ENCODE measurements around the gene SGO1. TPM values are rescaled to one million over a fixed set of nuclear protein-coding genes. Genes with fewer than 3 reads are reported as not detected.

SGO1 gene
- total and polyA plus RNA-seq, 4 experiments from 2014 or later: 0.38 to 0.59 (median 0.53) TPM

DNA sequence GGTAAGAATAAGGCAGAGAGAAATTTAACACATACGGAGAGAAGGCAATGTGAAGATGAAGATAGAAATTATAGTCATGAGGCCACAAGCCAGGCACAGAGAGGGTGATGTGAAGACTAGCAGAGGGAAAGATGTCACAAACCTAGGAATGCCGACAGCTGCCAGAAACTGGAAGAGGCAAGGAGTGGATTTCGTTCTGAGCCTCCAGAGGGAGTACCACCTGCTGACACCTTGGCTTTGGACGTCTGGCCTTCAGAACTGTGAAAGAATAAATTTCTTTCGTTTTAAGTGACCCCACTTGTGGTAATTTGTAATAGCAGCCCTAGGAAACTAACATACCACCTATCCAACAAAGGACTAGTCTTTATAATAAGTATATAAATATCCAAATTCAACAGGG is 5.0 kb upstream of the SGO1 start:
- POLR2A ChIA-PET (ENCODE audit: partially characterized antibody): no interaction called here
- no peaks in the 10 kb centered on the region for H3K27me3 ChIP-seq (ENCODE audit: insufficient read depth, low read length)
- Mint-ChIP-seq H3K27me3 (no peaks in the 10 kb centered on the region), H3K4me3 (no peak overlapping the region), H3K27ac (peak overlapping the region in 3 of 7 donors; percentile 26 to 56 (median 54)), H3K4me1 (peaks cover 0 to 3% (median under 1%) of the 10 kb centered on the region in 4 donors), H3K9me3 (no peaks in the 10 kb centered on the region), H3K36me3 (no peaks in the 10 kb centered on the region)
- peaks cover 16% of the 10 kb centered on the region for H3K4me1 ChIP-seq (ENCODE audit: insufficient read depth, low read length)
- CTCF ChIA-PET (ENCODE audit: partially characterized antibody): interaction anchor here (0.8 kb wide), 1 partner anchor 151 kb away, joined by 5 read pairs; no protein-coding TSS in a partner anchor
- no peaks in the 10 kb centered on the region for H3K36me3 ChIP-seq (ENCODE audit: insufficient read depth, low read length)
- no peak overlapping the region for H3K27ac ChIP-seq (ENCODE audit: low read depth, low read length)
- intact Hi-C loops (cut with micrococcal nuclease): no loop called here
- H3K9me3 ChIP-seq (ENCODE audit: control insufficient read depth in 1 of 2, low read length in 2 of 2): no peaks in the 10 kb centered on the region
- DNase-seq: no peak
- H3K4me3 ChIP-seq (ENCODE audit: low read length in 2 of 2): no peak overlapping the region

DNA sequence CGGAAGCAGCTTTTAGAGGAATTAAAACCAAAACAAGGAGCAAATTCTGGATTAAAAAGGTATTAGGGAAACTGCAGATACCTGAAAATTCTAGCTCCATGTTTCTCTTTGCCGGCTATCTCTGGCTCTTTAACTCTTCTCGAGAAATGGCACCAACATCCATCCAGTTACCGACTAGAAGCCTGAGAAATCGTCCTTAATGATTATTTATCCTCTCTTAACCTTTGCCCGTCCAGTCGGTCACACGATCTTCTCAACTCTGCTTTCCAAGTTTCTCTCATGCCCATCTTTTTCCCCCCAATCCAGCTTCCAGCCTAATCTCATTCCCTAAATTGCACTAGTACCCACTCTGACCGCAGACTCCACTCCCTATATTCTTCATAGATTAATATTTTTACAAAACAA is 596 bp upstream of the SGO1 start:
- peak overlapping the region; percentile 69 to 92 for H3K4me3 ChIP-seq (ENCODE audit: low read length in 2 of 2)
- DNase-seq: no peak
- peak overlapping the region; percentile 93 for H3K27ac ChIP-seq (ENCODE audit: low read depth, low read length)
- no peaks in the 10 kb centered on the region for H3K27me3 ChIP-seq (ENCODE audit: insufficient read depth, low read length)
- H3K36me3 Mint-ChIP-seq: no peaks in the 10 kb centered on the region
- H3K4me3 Mint-ChIP-seq: no peak overlapping the region
- no peak overlapping the region for H3K27ac Mint-ChIP-seq
- POLR2A ChIA-PET (ENCODE audit: partially characterized antibody): interaction anchor here (0.7 to 6.4 kb wide), 9 partner anchors 11 to 241 kb away, joined by 3 to 51 read pairs (median 4); partner anchors contain the start of genes KAT2B and RAB5A
- peaks cover 0 to 3% (median 0%) of the 10 kb centered on the region in 4 donors for H3K4me1 Mint-ChIP-seq
- no peaks in the 10 kb centered on the region for H3K9me3 ChIP-seq (ENCODE audit: control insufficient read depth in 1 of 2, low read length in 2 of 2)
- CTCF ChIA-PET (ENCODE audit: partially characterized antibody): interaction anchor here (0.6 to 2.1 kb wide), 4 partner anchors 14 to 145 kb away, joined by 3 to 12 read pairs (median 3); no protein-coding TSS in a partner anchor
- intact Hi-C loops (cut with micrococcal nuclease): loop anchor here (1.0 to 5.0 kb wide), 5 partner anchors 84 to 1040 kb away; partner anchors contain the start of gene RAB5A
- H3K36me3 ChIP-seq (ENCODE audit: insufficient read depth, low read length): no peaks in the 10 kb centered on the region
- no peaks in the 10 kb centered on the region for H3K9me3 Mint-ChIP-seq
- H3K4me1 ChIP-seq (ENCODE audit: insufficient read depth, low read length): peaks cover 28% of the 10 kb centered on the region
- no peaks in the 10 kb centered on the region for H3K27me3 Mint-ChIP-seq

DNA sequence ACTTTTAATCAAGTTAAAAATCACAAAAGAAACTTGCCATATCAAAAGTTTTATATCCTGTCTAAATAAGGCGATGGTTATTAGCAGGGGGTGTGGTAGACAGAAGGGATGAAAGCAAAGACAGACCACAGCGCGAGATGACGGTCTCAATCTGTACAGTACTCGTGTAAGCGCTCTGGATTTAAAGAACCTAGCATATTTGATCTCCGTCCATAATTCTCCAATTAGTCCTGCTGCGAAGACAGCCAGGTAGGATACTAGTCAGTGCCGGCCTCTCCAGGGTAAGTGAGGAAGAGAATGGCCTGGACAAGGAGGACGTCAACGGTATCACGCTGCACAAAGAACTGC is 701 bp downstream of the SGO1 start:
- Histone ChIP-seq H3K27ac (ENCODE audit: low read depth, low read length) (peak overlapping the region; percentile 93), H3K9me3 (ENCODE audit: control insufficient read depth in 1 of 2, low read length in 2 of 2) (no peaks in the 10 kb centered on the region), H3K36me3 (ENCODE audit: insufficient read depth, low read length) (no peaks in the 10 kb centered on the region), H3K4me1 (ENCODE audit: insufficient read depth, low read length) (peaks cover 28% of the 10 kb centered on the region), H3K4me3 (ENCODE audit: low read length in 2 of 2) (peak overlapping the region; percentile 62 to 92), H3K27me3 (ENCODE audit: insufficient read depth, low read length) (no peaks in the 10 kb centered on the region)
- DNase-seq: peak; percentile 24 to 51 (median 36)
- no peak overlapping the region for H3K4me3 Mint-ChIP-seq
- no peaks in the 10 kb centered on the region for H3K27me3 Mint-ChIP-seq
- ChIA-PET CTCF (ENCODE audit: partially characterized antibody) (no interaction called here), POLR2A (ENCODE audit: partially characterized antibody) (interaction anchor here (2.3 to 6.4 kb wide), 2 partner anchors 144 to 237 kb away, joined by 14 to 51 read pairs; partner anchors contain the start of genes KAT2B and RAB5A)
- intact Hi-C loops (cut with micrococcal nuclease): loop anchor here (5.0 kb wide), 1 partner anchor 83 kb away; no protein-coding TSS in a partner anchor
- H3K27ac Mint-ChIP-seq: no peak overlapping the region
- H3K36me3 Mint-ChIP-seq: no peaks in the 10 kb centered on the region
- peaks cover 0 to 3% (median 0%) of the 10 kb centered on the region in 4 donors for H3K4me1 Mint-ChIP-seq
- H3K9me3 Mint-ChIP-seq: no peaks in the 10 kb centered on the region

DNA sequence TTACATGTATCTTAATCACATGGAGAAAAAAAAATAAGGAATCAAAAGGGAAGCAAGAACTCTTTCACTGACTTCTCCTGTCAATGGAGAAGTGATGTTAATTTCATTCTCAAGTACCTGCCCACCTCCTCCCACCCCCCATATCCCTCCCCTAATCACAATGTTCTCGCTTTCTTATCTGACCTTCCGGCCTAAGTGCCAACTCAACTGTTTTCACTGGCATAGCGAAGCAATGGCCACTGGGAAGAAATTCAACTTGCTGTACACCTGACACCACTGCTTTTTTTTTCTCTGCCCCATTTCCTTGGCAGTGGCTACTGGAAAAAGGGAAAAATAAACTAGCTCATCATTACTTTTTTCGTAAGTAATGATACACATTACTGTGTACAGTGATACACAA is 3.8 kb downstream of the SGO1 start:
- H3K9me3 ChIP-seq (ENCODE audit: control insufficient read depth in 1 of 2, low read length in 2 of 2): no peaks in the 10 kb centered on the region
- Mint-ChIP-seq H3K36me3 (no peaks in the 10 kb centered on the region), H3K9me3 (no peaks in the 10 kb centered on the region), H3K4me1 (no peaks in the 10 kb centered on the region), H3K4me3 (no peak overlapping the region), H3K27me3 (no peaks in the 10 kb centered on the region), H3K27ac (peak overlapping the region in 1 of 7 donors; percentile 34)
- intact Hi-C loops (cut with micrococcal nuclease): no loop called here
- H3K4me1 ChIP-seq (ENCODE audit: insufficient read depth, low read length): peaks cover 19% of the 10 kb centered on the region
- no peak for DNase-seq
- no peaks in the 10 kb centered on the region for H3K27me3 ChIP-seq (ENCODE audit: insufficient read depth, low read length)
- no peak overlapping the region for H3K27ac ChIP-seq (ENCODE audit: low read depth, low read length)
- CTCF ChIA-PET (ENCODE audit: partially characterized antibody): no interaction called here
- no peak overlapping the region for H3K4me3 ChIP-seq (ENCODE audit: low read length in 2 of 2)
- POLR2A ChIA-PET (ENCODE audit: partially characterized antibody): interaction anchor here (6.4 kb wide), 1 partner anchor 140 kb away, joined by 51 read pairs; the partner anchor contains the start of gene KAT2B
- no peaks in the 10 kb centered on the region for H3K36me3 ChIP-seq (ENCODE audit: insufficient read depth, low read length)

DNA sequence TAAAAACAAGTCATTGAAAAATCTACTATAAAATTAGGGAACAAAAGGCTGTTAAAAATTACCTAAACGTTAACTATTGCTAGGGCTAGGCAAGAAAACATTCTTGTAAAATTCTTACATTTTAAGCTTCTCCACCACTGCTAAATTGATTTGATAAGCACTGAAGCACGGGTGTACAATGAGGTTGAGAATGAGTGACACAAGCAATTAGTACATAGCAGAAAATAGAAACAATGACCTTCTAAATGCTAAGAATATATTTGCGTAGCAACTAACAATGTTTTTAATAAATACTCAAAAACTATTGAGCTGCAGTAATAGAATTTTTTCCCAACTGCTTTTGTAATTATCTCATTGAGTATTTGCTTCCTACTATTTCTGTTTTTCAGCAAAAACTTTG is 4.7 kb downstream of the SGO1 start:
- no peaks in the 10 kb centered on the region for H3K36me3 Mint-ChIP-seq
- DNase-seq: no peak
- no peaks in the 10 kb centered on the region for H3K27me3 Mint-ChIP-seq
- no peaks in the 10 kb centered on the region for H3K4me1 Mint-ChIP-seq
- Histone ChIP-seq H3K4me1 (ENCODE audit: insufficient read depth, low read length) (peaks cover 12% of the 10 kb centered on the region), H3K27ac (ENCODE audit: low read depth, low read length) (no peak overlapping the region), H3K9me3 (ENCODE audit: control insufficient read depth in 1 of 2, low read length in 2 of 2) (no peaks in the 10 kb centered on the region), H3K36me3 (ENCODE audit: insufficient read depth, low read length) (no peaks in the 10 kb centered on the region), H3K27me3 (ENCODE audit: insufficient read depth, low read length) (no peaks in the 10 kb centered on the region), H3K4me3 (ENCODE audit: low read length in 2 of 2) (no peak overlapping the region)
- H3K27ac Mint-ChIP-seq: no peak overlapping the region
- intact Hi-C loops (cut with micrococcal nuclease): no loop called here
- POLR2A ChIA-PET (ENCODE audit: partially characterized antibody): no interaction called here
- CTCF ChIA-PET (ENCODE audit: partially characterized antibody): no interaction called here
- no peak overlapping the region for H3K4me3 Mint-ChIP-seq
- no peaks in the 10 kb centered on the region for H3K9me3 Mint-ChIP-seq

DNA sequence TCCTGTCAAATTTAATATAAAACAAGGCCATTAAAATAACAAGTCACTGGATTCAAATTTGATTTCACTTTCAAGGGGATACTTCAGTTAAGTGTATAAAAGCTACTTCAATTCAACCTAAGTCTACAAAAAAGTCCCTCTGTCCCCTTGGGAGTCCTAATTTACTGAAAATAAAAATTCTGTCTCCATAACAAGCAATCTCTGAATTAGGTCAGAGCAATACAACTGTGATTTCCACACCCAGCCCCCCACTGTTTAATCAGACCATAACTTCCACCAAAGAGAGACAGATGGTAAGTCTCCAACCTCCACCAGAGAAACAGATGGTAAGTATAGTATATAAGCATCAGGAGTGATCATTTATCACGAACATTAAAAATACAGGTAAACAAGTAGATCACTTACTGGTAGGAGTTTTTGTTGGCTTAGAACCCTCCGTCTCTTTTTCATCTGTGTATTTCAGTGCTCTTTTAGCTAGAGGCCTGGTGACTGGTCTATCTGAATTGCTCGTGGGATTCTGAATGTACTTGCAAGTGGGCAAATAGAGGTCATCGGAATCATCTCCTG is 12.1 kb downstream of the SGO1 start:
- CTCF ChIA-PET (ENCODE audit: partially characterized antibody): no interaction called here
- intact Hi-C loops (cut with micrococcal nuclease): no loop called here
- H3K9me3 ChIP-seq (ENCODE audit: control insufficient read depth in 1 of 2, low read length in 2 of 2): no peaks in the 10 kb centered on the region
- H3K4me3 Mint-ChIP-seq: no peak overlapping the region
- no peak for DNase-seq
- peaks cover 2 to 3% of the 10 kb centered on the region in 2 donors for H3K36me3 Mint-ChIP-seq
- H3K27me3 Mint-ChIP-seq: no peaks in the 10 kb centered on the region
- H3K4me1 Mint-ChIP-seq: no peaks in the 10 kb centered on the region
- H3K27ac ChIP-seq (ENCODE audit: low read depth, low read length): no peak overlapping the region
- H3K4me3 ChIP-seq (ENCODE audit: low read length in 2 of 2): no peak overlapping the region
- no peaks in the 10 kb centered on the region for H3K9me3 Mint-ChIP-seq
- H3K4me1 ChIP-seq (ENCODE audit: insufficient read depth, low read length): no peaks in the 10 kb centered on the region
- POLR2A ChIA-PET (ENCODE audit: partially characterized antibody): no interaction called here
- peak overlapping the region in 1 of 7 donors; percentile 53 for H3K27ac Mint-ChIP-seq
- H3K27me3 ChIP-seq (ENCODE audit: insufficient read depth, low read length): no peaks in the 10 kb centered on the region
- H3K36me3 ChIP-seq (ENCODE audit: insufficient read depth, low read length): no peaks in the 10 kb centered on the region

DNA sequence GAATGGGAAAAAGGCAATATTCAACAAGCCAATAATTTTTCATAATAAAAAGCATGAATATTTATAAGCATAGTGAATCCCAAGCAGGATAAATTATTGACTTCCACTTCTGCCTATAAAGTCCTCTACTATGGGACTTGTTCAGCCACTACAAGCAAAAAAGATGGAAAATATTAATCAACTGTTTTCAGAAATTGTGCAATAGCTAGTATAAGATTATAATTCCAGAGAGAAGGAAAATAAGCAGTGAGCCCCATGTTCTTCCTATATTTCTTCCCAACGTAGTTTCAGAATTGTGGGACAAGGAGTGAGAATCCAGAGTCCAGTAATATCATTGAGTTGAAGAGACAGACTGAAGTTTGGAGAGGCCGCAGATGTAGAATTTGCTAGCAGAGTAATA is 24.3 kb downstream of the SGO1 start:
- POLR2A ChIA-PET (ENCODE audit: partially characterized antibody): no interaction called here
- H3K4me3 Mint-ChIP-seq: no peak overlapping the region

More for the DNA sequence above, 24.3 kb downstream of the SGO1 start:
- H3K4me3 ChIP-seq (ENCODE audit: low read length in 2 of 2): no peak overlapping the region
- no peaks in the 10 kb centered on the region for H3K27me3 ChIP-seq (ENCODE audit: insufficient read depth, low read length)
- H3K4me1 Mint-ChIP-seq: peaks cover 16 to 31% (median 18%) of the 10 kb centered on the region in 4 donors
- CTCF ChIA-PET (ENCODE audit: partially characterized antibody): no interaction called here
- no peak overlapping the region for H3K27ac Mint-ChIP-seq
- peaks cover 0 to 4% (median 0%) of the 10 kb centered on the region in 8 donors for H3K9me3 Mint-ChIP-seq
- no peaks in the 10 kb centered on the region for H3K27me3 Mint-ChIP-seq
- intact Hi-C loops (cut with micrococcal nuclease): no loop called here
- no peaks in the 10 kb centered on the region for H3K9me3 ChIP-seq (ENCODE audit: control insufficient read depth in 1 of 2, low read length in 2 of 2)
- H3K36me3 Mint-ChIP-seq: no peaks in the 10 kb centered on the region
- H3K27ac ChIP-seq (ENCODE audit: low read depth, low read length): no peak overlapping the region
- peaks cover 19% of the 10 kb centered on the region for H3K4me1 ChIP-seq (ENCODE audit: insufficient read depth, low read length)
- no peaks in the 10 kb centered on the region for H3K36me3 ChIP-seq (ENCODE audit: insufficient read depth, low read length)
- no peak for DNase-seq
